Caki2 (cell line): Measurements from ENCODE around the gene GREB1. TPM values are rescaled to one million over a fixed set of nuclear protein-coding genes. Genes with fewer than 3 reads are reported as not detected.

Source experiments
- DNase-seq: peaks from one replicate; pipeline ENCODE4 v3.0.0-alpha.2; 2015; ENCODE audit warnings: low read depth
- in situ Hi-C: cut with HindIII; loops from 2 replicates; pipeline ENCODE4 v1.10.0; 2016; ENCODE audit warnings: low sequenced_read_pairs, low pct_unique_long_range_greater_than_20kb, mixed read lengths
- total RNA-seq: library from RNA; depleted of rRNA; stranded (reverse); fragments of >200 nt; shearing (Covaris generic); gene quantifications from 2 replicates; pipeline ENCODE4 v1.2.3, GENCODE V29; 2014; ENCODE audit warnings: low replicate concordance

GREB1 gene
- total RNA-seq, 1 experiment from 2014 or later: 0.91 TPM

DNA sequence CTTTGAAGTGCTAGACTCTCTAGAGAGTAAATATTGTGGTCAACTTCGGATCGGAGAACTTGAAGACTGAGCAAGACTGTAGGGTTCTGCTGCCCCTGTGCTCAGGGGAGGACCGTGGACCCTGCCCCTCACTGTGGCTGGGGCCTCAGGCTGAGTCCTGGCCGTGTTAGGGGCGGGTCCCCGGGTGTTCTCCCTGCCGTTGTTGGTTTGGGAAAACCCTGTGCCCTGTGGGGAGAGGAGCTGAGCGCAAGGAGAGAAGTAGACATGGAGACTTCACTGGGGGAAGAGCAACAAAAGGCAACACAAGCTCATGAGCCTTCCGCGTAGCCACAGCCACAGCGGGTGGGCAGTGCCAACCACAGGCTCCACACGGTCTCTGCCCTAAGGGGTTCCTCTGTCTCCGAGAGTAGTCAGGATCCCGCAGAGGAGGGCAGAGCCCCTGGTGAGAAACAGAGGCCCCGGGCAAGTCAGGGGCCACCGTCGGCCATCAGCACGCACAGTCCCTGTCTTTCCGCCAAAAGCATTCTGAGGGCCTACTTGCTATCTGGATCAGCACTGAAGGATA, 83.1 kb downstream of the GREB1 start:
- DNase-seq: no peak
- in situ Hi-C loops: no loop called here

- no peak for DNase-seq
- in situ Hi-C loops: no loop called here
Measured at GRCh38 chr2:11617527-11617926, 83.7 kb downstream of the GREB1 start.

GRCh38 chr2:11617984-11618707, 84.3 kb downstream of the GREB1 start:
- DNase-seq: no peak
- in situ Hi-C loops: no loop called here

- no peak for DNase-seq
- in situ Hi-C loops: no loop called here
Measured at GRCh38 chr2:11618708-11619062, 84.8 kb downstream of the GREB1 start.

- in situ Hi-C loops: no loop called here
- no peak for DNase-seq
Measured at GRCh38 chr2:11621410-11621809, 87.6 kb downstream of the GREB1 start.

DNA sequence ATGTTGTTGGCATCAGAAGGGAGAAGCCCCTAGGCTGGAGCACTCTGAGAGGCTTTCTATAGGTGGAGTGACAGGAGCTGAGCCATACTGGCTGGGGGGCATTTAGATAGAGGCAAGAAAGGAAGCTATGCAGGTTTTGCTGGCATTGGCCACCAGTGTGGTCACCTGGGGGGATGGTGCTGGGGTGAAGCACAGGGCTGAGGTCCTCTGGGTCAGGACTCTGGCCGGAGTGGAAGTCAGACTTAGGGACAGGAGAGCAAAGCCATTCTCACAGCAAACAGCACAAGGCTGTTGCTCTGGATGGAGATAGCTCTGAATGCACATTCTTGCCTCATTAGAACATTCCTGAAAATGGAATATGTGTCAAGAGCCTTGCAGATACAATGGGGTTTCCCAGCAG, 88.8 kb downstream of the GREB1 start:
- DNase-seq: no peak
- in situ Hi-C loops: no loop called here

GRCh38 chr2:11624893-11625292, 91.0 kb downstream of the GREB1 start:
- in situ Hi-C loops: no loop called here
- no peak for DNase-seq

DNA sequence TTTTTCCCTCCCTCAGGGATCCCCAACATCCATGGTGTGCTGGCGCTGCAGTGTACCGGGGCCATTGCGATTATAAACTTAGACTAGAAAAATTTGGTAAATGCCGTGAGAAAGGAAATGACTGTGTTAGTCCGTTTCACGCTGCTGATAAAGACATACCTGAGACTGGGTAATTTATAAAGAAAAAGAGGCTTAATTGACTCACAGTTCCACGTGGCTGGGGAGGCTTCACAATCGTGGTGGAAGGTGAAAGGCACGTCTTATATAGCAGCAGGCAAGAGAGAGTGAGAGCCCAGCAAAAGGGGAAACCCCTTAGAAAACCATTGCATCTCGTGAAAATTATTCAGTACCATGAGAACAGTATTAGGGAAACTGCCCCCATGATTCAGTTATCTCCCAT, 91.8 kb downstream of the GREB1 start:
- in situ Hi-C loops: no loop called here
- no peak for DNase-seq

- in situ Hi-C loops: no loop called here
- no peak for DNase-seq
Measured at GRCh38 chr2:11628675-11629074, 94.8 kb downstream of the GREB1 start.

- no peak for DNase-seq
- in situ Hi-C loops: no loop called here
Measured at GRCh38 chr2:11629215-11629614, 95.4 kb downstream of the GREB1 start.

DNA sequence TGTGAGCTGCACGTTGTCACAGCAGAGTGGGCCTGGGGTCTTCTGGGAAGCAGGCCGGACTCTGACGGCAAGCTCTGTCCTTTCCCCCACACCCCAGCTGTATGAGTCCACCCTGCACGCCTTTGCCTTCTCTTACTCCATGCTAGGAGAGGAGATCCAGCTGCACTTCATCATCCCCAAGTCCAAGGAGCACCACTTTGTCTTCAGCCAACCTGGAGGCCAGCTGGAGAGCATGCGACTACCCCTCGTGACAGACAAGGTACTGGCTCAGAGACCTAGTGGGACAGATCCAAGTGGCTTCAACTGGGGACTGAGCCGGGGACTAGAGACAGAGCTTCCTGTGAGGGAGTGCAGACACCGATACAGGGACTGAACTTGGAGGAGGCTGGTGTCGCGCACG, 96.0 kb downstream of the GREB1 start:
- DNase-seq: no peak
- in situ Hi-C loops: no loop called here

DNA sequence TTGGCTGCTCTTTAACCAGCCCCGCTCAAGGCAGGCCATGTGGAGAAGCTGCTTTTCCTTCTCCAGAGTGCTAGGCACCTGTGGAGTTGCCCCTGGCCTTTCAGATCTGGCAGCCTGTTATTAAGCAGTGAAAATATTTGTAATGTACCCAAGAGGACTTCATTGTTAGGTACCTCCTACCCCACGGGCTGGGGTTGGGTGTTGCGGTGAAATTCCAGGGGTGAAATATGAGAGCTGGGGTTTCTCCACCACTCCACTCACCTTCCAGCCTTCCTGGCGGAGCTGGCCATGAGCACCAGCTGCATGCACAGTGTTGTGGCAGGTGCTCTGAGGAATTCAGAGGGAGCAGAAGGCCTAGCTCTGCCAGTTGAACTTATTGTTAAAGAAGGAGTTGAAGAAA, 97.0 kb downstream of the GREB1 start:
- in situ Hi-C loops: no loop called here
- DNase-seq: no peak

DNA sequence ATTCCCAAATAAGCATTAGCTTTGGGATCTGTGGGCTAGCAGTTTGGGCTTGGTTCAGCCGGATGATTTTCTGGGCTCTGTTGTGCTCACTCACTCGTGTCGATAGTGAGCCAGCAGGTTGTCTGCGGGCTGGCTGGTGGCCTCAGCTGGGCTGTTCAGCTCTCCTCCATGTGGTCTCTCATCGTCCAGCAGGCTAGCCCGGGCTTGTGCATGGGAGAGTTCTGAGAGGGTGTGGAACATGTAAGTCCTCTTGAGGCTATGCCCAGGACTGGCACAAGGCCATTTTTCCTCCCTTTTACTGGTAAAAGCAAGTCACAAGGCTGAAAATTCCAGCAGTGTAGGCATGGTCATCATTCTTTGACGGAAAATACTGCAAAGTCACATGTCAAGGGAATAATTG, 97.6 kb downstream of the GREB1 start:
- in situ Hi-C loops: no loop called here
- DNase-seq: no peak

- DNase-seq: no peak
- in situ Hi-C loops: no loop called here
Measured at GRCh38 chr2:11633923-11634478, 100.2 kb downstream of the GREB1 start.

GRCh38 chr2:11634584-11634983, 100.7 kb downstream of the GREB1 start:
- in situ Hi-C loops: no loop called here
- no peak for DNase-seq

DNA sequence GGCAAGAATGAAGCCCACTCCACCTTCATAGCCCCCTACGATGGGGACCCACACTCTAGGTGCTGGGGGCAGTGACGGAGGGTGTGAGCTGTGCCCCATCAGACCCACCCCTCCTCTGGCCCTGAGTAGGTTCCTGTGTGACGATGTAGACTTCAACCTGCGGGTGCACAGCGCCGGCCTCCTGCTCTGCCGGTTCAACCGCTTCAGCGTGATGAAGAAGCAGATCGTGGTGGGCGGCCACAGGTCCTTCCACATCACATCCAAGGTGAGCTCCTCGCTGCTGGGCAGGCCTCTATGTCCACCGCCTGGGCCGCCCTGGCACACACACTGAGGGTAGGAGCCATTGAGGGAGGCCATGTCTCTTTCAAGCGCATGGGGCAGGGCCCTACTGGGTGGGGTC, 101.3 kb downstream of the GREB1 start:
- DNase-seq: no peak
- in situ Hi-C loops: no loop called here

- DNase-seq: no peak
- in situ Hi-C loops: no loop called here
Measured at GRCh38 chr2:11636593-11637295, 102.9 kb downstream of the GREB1 start.

DNA sequence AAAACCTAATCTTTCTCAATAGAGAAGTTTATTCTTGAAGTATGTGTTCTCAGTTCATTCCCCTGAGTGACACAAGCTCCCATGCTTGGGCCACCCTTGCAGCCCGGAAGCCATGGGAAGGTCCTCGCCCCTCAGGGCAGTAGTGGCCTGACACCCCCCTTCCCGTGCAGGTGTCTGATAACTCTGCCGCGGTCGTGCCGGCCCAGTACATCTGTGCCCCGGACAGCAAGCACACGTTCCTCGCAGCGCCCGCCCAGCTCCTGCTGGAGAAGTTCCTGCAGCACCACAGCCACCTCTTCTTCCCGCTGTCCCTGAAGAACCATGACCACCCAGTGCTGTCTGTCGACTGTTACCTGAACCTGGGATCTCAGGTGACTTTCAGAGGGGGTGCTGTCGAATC, 103.7 kb downstream of the GREB1 start:
- in situ Hi-C loops: no loop called here
- no peak for DNase-seq

- in situ Hi-C loops: no loop called here
Measured at GRCh38 chr2:11639503-11639902, 105.7 kb downstream of the GREB1 start.

More at GRCh38 chr2:11639503-11639902, 105.7 kb downstream of the GREB1 start:
- no peak for DNase-seq
